Adrenal gland (tissue), 19 donors: ENCODE measurements around the gene PDK2. TPM values are rescaled to one million over a fixed set of nuclear protein-coding genes. Genes with fewer than 3 reads are reported as not detected.

Experiments
- DNase-seq, 7 donors: peaks; one replicate each; pipeline ENCODE4 v3.0.0-alpha.2; 2019 to 2020
- H3K27ac ChIP-seq, 5 donors: fragments of 200-600 bp; sonication (generic) in 4 of 5; 1 replicate in 3 of 5; 2 replicates in 2 of 5; pipeline versions ENCODE4 v1.5.1 to v1.8.0; 2016 to 2020; ENCODE audit warnings: mild to moderate bottlenecking in 1 of 5
- H3K27me3 ChIP-seq: fragments of 200-600 bp; 2 replicates; pipeline ENCODE4 v1.8.0; 2021
- H3K36me3 ChIP-seq, 2 donors: fragments of 200-600 bp; replicated peaks in 1 of 2; 1 replicate in 1 of 2; 2 replicates in 1 of 2; pipeline versions ENCODE4 v1.5.1 to v1.8.0; 2018 to 2022
- H3K4me1 ChIP-seq, 2 donors: fragments of 200-600 bp; replicated peaks in 1 of 2; 1 replicate in 1 of 2; 2 replicates in 1 of 2; pipeline versions ENCODE4 v1.5.1 to v1.8.0; 2018 to 2021
- H3K4me3 ChIP-seq, 4 donors: fragments of 200-600 bp; sonication (generic) in 3 of 4; one replicate each; pipeline ENCODE4 v1.5.1; 2016 to 2018
- H3K9me3 ChIP-seq, 3 donors: fragments of 200-600 bp; sonication (generic) in 1 of 3; replicated peaks in 1 of 3; 1 replicate in 2 of 3; 2 replicates in 1 of 3; pipeline versions ENCODE4 v1.5.1 to v1.8.0; 2016 to 2021
- CTCF ChIP-seq, 6 experiments: fragments of 450-650 bp in 4 of 6; fragments of 200-600 bp in 2 of 6; sonication (generic) in 1 of 6; IDR thresholded peaks; 1 replicate in 5 of 6; 2 replicates in 1 of 6; pipeline versions ENCODE4 v1.5.1 to v1.8.0; 2016 to 2021; ENCODE audit warnings: antibody characterized with exemption in 6 of 6, mild to moderate bottlenecking in 2 of 6, moderate library complexity in 1 of 6
- POLR2A ChIP-seq, 2 donors: fragments of 450-650 bp; IDR thresholded peaks; one replicate each; pipeline ENCODE4 v1.6.1; 2017; ENCODE audit warnings: antibody characterized with exemption in 2 of 2, mild to moderate bottlenecking in 2 of 2, moderate library complexity in 1 of 2
- WGBS, 4 donors: extraction: QIAGEN DNeasy Blood & Tissue Kit in 2 of 4; methylation state at CpG; one replicate each; pipeline versions ENCODE4 v1.1.5 to v1.1.7; 2013 to 2017; 5-methylcytosine and 5-hydroxymethylcytosine counted together
- intact Hi-C, 2 donors: fragments of 100-400 bp; cut with DNase I; formaldehyde crosslinking; loops; one replicate each; pipeline versions ENCODE4 v1.14.1 to v1.15.0; 2022 to 2023
- long read RNA-seq, 10 donors: library from polyadenylated mRNA in 3 of 10; unstranded in 2 of 10; stranded (forward) in 1 of 10; transcript quantifications; one replicate each; pipeline ENCODE4 v2.0.0 and lab custom pipeline, GENCODE V29; 2021 to 2026
- polyA plus RNA-seq, 3 donors: library from polyadenylated mRNA; stranded (reverse); fragments of 200-250 nt in 2 of 3; fragments of 350-450 nt in 1 of 3; fragmentation: Illumina TruSeq in 1 of 3; extraction: RNeasy Lipid Tissue Mini Kit (QIAGEN cat#74804) in 1 of 3; gene quantifications; one replicate each; pipeline ENCODE4 v1.2.3, GENCODE V29; 2013 to 2014
- total RNA-seq, 9 donors: library from RNA; depleted of rRNA in 4 of 9; stranded (reverse); fragments of >200 nt in 4 of 9; fragments of 120-200 nt in 1 of 9; fragmentation: NEBNext Ultra II Directional in 1 of 9; extraction: Animal tissue kit (Norgen Biotek cat#: 25700) in 1 of 9; gene quantifications; one replicate each; pipeline versions ENCODE4 v1.1.0 to v1.2.4, GENCODE V29; 2013 to 2023
- donor health status: healthy with polysubstance abuse.
- donor health status: Bipolar disorder and iron deficiency.
- donor health status: DM: yes; HTN: yes; CAD: no.
- donor health status: DM: no; HTN: no; CAD: no.
- donor health status: DM: no; HTN: no; CAD: no.
- donor health status: DM: yes; HTN: yes; CAD: no.

Gene PDK2
- total RNA-seq (100 to 1,000 TPM in 7 of 9 donors, 10 to 100 TPM in 2; 28.4 to 225 (median 126) TPM), polyA plus RNA-seq (100 to 1,000 TPM in 1 of 3 donors, 10 to 100 TPM in 2; 48.5 to 110 (median 59.7) TPM)
- long read RNA-seq, donor 1, transcript PDK2-206 (4 exons, 865 nt): minor isoform, 10 of 37 reads
- long read RNA-seq, donor 1, transcript PDK2-203 (11 exons, 3,440 nt): major isoform, 11 of 37 reads
- long read RNA-seq, donor 1, partial matches to known transcripts: 15 of 37 reads
- long read RNA-seq, donor 1, other reads (novel, unspliced or antisense): 0 of 37 reads
- long read RNA-seq, donor 2, transcript PDK2-203 (11 exons, 3,440 nt): major isoform, 7 of 10 reads
- long read RNA-seq, donor 2, partial matches to known transcripts: 0 of 10 reads
- long read RNA-seq, donor 2, other reads (novel, unspliced or antisense): 0 of 10 reads
- long read RNA-seq, donor 3, transcript PDK2-203 (11 exons, 3,440 nt): major isoform, 8 of 12 reads
- long read RNA-seq, donor 3, partial matches to known transcripts: 0 of 12 reads
- long read RNA-seq, donor 3, other reads (novel, unspliced or antisense): 0 of 12 reads
- long read RNA-seq, donor 4, transcript PDK2-213 (5 exons, 806 nt): minor isoform, 6 of 107 reads
- long read RNA-seq, donor 4, transcript PDK2-203 (11 exons, 3,440 nt): major isoform, 77 of 107 reads
- long read RNA-seq, donor 4, partial matches to known transcripts: 5 of 107 reads
- long read RNA-seq, donor 4, other reads (novel, unspliced or antisense): 11 of 107 reads
- long read RNA-seq, donor 5, transcript PDK2-203 (11 exons, 3,440 nt): major isoform, 437 of 504 reads
- long read RNA-seq, donor 5, transcript PDK2-206 (4 exons, 865 nt): minor isoform, 27 of 504 reads
- long read RNA-seq, donor 5, partial matches to known transcripts: 11 of 504 reads
- long read RNA-seq, donor 5, other reads (novel, unspliced or antisense): 26 of 504 reads
- long read RNA-seq, donor 6, transcript PDK2-203 (11 exons, 3,440 nt): major isoform, 54 of 68 reads
- long read RNA-seq, donor 6, partial matches to known transcripts: 2 of 68 reads
- long read RNA-seq, donor 6, other reads (novel, unspliced or antisense): 9 of 68 reads
- long read RNA-seq, donor 7, partial matches to known transcripts: 0 of 8 reads
- long read RNA-seq, donor 7, other reads (novel, unspliced or antisense): 0 of 8 reads
- long read RNA-seq, donor 8, transcript PDK2-203 (11 exons, 3,440 nt): major isoform, 16 of 24 reads
- long read RNA-seq, donor 8, transcript PDK2-206 (4 exons, 865 nt): minor isoform, 7 of 24 reads
- long read RNA-seq, donor 8, partial matches to known transcripts: 0 of 24 reads
- long read RNA-seq, donor 8, other reads (novel, unspliced or antisense): 0 of 24 reads
- long read RNA-seq, donor 9, transcript PDK2-206 (4 exons, 865 nt): minor isoform, 6 of 16 reads
- long read RNA-seq, donor 9, transcript PDK2-203 (11 exons, 3,440 nt): major isoform, 7 of 16 reads
- long read RNA-seq, donor 9, partial matches to known transcripts: 0 of 16 reads
- long read RNA-seq, donor 9, other reads (novel, unspliced or antisense): 0 of 16 reads
- long read RNA-seq, donor 10, partial matches to known transcripts: 0 of 9 reads
- long read RNA-seq, donor 10, other reads (novel, unspliced or antisense): 0 of 9 reads

- DNase-seq: peak; percentile 96 to 99 (median 98)
- Histone ChIP-seq H3K27me3 (no peaks in the 10 kb centered on the region), H3K4me1 (peaks cover 10 to 11% of the 10 kb centered on the region in 2 donors), H3K9me3 (no peaks in the 10 kb centered on the region), H3K4me3 (peak within 1 kb of the TSS; percentile 87 to 97 (median 91)), H3K36me3 (peaks cover 0 to 24% of the 10 kb centered on the region in 2 donors), H3K27ac (peak within 1 kb of the TSS; percentile 27 to 84 (median 81))
- TF ChIP-seq POLR2A (IDR thresholded peaks at IDR 0.05) (peak; percentile 60 to 90), CTCF (IDR thresholded peaks at IDR 0.05) (peak in 1 of 6 experiments; percentile 9)
- intact Hi-C loops: loop anchor here in 1 of 2 donors (5.0 kb wide), 1 partner anchor 52 kb away; no protein-coding TSS in a partner anchor
- 0 to 1% (median 1%) methylated on average over 38 to 68 of the region's 68 CpGs for WGBS, 4 donors
Measured at GRCh38 chr17:50094753-50095619, at the start of gene PDK2. Gene PDK2 (plus strand): TSS chr17:50095351. CDS start chr17:50095436, 85 bp downstream.

- Histone ChIP-seq H3K9me3 (no peaks in the 10 kb centered on the region), H3K27me3 (no peaks in the 10 kb centered on the region), H3K27ac (no peak overlapping the region), H3K4me1 (peaks cover 1 to 8% of the 10 kb centered on the region in 2 donors), H3K36me3 (no peaks in the 10 kb centered on the region), H3K4me3 (no peak overlapping the region)
- no peak for TF ChIP-seq POLR2A (IDR thresholded peaks at IDR 0.05)
- TF ChIP-seq CTCF (IDR thresholded peaks at IDR 0.05): no peak
- WGBS, 4 donors: 73 to 81% (median 78%) methylated on average over 2 of the region's 2 CpGs
- intact Hi-C loops: no loop called here
- DNase-seq: peak in 1 of 7 donors; percentile 16
Measured at GRCh38 chr17:50046179-50046578, 49.0 kb upstream of the PDK2 start.

GRCh38 chr17:50046667-50047066 is 48.5 kb upstream of the PDK2 start:
- TF ChIP-seq POLR2A (IDR thresholded peaks at IDR 0.05) (no peak), CTCF (IDR thresholded peaks at IDR 0.05) (no peak)
- no peaks in the 10 kb centered on the region for H3K27me3 ChIP-seq
- DNase-seq: peak in 1 of 7 donors; percentile 11
- WGBS, 4 donors: 63 to 84% (median 73%) methylated on average over 5 to 6 of the region's 6 CpGs
- H3K27ac ChIP-seq: no peak overlapping the region
- no peaks in the 10 kb centered on the region for H3K36me3 ChIP-seq
- peaks cover 6 to 13% of the 10 kb centered on the region in 2 donors for H3K4me1 ChIP-seq
- no peaks in the 10 kb centered on the region for H3K9me3 ChIP-seq
- no peak overlapping the region for H3K4me3 ChIP-seq
- intact Hi-C loops: no loop called here
